ENCODE results near the gene SORCS2.
A peak's percentile ranks its signal among the peaks of the same experiment; 100 is the strongest.

The SORCS2 gene

DNA sequence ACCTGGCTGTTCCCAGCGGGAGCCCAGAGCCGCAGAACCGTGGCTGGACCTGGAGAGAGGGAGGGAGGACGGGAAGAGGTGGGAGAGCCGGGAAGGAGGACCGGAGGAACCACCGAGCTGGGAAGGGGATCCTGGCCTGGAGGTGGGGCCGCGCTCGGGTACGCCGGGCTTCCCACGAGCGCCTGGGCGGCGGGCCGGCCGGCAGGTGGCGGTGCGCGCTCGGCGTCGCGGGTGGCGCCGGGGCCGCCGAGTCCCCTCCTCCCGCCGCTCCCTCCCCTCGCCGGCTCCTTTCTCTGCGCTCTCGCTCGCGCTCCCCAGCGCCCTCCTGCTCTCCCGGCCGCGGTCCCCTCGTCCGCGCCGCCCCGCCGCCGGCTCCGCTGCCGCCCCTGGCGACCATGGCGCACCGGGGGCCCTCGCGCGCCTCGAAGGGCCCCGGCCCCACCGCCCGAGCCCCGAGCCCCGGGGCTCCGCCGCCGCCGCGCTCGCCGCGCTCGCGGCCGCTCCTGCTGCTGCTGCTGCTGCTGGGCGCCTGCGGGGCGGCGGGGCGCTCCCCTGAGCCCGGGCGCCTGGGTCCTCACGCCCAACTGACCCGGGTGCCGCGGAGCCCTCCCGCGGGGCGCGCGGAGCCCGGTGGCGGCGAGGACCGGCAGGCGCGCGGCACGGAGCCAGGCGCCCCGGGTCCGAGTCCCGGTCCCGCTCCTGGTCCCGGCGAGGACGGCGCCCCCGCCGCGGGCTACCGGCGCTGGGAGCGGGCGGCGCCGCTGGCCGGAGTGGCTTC, at the start of gene SORCS2:
Gene SORCS2 (plus strand): TSS at position 287 of the 778 bp plus-strand sequence.
- DNase-seq = peak in 44 of 51 donors; percentile 24 to 85 (median 56)

DNA sequence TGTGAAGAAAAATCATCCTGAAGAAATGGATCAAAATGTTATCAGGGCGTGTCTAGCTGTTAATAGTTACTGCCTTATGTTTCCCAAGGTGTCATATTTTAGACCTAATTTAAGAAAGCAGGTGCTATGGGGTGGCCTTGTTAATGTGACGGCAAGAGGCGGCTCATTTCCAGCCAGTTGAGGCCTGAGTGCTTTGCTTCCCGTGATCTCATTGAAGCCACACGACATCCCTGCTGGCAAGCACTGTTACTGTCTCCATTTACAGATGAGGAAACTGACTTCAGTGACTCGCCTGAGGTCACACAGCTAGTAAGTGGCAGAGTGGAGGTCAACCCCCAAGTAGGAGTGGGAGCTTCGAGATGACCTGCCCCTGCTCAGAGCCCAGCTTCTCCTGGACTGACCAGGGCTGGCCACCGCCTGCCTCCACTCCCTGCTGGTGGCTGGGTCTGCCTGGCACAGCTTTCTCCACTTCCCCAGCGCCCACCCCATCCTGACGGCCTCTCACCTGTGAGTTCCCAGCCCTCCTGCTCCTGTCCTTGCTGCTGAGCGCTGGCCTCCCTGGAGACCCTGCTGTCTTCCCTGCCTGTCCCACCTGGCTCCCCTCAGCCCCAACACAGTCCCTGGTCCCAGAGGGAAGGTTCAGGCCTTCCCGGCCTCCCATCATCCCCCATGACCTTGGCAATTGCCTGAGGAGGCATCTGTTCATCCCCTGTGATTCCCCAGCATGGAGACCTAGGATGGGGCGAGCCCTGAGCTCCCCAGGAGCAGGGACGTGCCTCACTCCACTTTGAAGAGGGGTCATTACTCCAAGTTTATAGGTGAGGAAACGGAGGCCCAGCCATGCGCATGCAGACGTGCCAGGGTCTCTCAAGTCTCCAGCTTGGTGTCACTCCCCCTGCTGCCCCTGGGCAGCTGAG, 47.7 kb upstream of the SORCS2 start:
- DNase-seq = no peak

DNA sequence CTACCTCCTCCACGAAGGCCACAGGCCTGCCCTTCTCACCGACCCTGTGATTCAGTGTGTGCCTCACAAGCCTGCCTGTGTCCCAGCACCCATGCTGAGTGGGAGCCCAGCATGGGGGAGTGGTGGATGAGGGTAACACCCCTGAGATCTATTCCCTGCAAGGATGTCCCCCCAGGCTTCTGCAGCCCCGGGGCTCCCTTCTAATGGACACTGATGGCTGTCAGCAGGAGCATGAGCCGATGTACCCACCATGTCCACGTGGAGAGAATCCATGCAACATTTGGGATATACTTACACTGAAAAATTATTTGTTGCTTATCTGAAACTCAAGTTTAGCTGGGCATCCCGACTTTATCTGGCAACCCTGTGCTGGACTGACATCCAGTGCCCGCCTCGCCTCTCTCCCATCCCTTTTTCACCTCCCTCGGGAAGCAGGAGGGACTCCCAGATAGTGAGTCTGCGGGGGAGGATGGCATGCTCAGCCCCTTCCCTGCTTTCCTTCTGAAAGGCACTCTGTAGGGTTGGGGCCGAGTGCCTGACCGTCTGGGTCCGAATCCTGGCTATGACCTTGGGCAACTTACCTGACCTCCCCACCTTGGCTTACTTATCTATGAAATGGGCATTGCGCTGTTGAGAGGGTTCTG, 46.9 kb upstream of the SORCS2 start:
- no peak for DNase-seq

DNA sequence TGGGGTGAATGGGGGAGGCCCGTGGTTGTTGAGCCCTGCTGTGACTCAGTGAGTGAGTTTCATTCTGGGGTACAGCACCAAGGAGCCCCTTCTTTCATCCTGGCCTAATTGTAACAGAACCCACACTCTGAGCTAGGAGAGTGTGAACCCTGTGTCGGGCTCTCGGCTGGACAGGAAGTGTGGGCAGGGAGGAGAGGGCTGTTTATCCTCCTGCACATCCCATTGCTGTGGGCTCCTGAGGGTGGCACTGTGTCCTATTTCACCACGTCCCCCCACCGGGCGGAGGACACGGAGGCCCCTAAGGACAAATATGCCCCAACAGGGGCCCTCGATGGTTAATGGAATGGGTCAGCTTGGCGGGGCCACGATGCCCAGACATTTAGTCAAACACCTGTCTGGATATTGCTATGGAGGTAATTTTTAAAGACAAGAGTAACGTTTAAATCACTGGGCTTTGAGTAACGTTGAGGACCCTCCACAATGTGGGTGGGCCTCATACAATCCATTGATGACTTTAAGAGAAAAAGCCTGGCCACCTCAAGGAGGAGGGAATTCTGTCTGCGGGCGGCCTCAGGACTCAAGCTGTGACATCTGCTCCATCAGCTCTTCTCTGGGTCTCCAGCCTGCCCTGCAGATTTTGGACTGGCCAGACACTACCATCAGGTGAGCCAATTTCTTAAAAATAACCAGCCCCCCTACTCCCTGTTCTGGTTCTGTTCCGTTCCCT, 46.1 kb upstream of the SORCS2 start:
- DNase-seq = no peak

DNA sequence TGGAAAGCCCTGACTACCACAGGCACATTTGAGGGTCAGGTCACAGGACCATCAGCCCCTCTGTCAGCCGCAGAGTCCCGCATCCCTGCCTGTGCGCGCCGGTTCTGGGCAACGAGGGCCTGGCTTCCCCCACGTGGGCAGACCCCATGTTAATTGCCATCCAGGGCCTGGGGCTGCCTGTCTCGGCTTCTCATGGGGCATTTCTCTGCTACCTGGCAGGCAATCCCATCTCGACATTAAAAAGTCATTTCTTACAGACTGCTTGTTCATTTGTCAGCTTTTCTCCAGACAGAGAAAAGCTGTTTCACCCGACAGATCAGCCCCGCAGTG, 45.6 kb upstream of the SORCS2 start:
- DNase-seq = no peak

DNA sequence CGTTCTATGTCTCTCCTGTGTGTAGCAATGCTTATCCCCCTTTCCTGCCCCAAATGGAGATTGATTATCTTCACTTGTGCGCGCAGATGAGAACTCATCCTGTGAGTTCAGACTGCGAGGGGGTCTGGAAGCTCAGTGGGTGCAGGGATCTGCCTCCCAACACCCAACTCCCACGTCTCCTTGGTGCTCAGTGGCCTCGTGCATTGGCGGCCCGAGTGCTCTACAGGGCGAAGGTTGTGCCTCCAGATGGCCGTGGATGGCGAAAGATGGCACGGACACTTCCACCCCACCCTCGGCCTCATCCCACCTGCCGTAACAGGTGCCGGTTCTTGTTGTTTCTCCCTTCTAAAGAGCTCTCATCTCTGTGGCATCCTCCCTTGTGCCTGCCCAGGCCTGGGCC, 45.1 kb upstream of the SORCS2 start:
- DNase-seq = no peak

DNA sequence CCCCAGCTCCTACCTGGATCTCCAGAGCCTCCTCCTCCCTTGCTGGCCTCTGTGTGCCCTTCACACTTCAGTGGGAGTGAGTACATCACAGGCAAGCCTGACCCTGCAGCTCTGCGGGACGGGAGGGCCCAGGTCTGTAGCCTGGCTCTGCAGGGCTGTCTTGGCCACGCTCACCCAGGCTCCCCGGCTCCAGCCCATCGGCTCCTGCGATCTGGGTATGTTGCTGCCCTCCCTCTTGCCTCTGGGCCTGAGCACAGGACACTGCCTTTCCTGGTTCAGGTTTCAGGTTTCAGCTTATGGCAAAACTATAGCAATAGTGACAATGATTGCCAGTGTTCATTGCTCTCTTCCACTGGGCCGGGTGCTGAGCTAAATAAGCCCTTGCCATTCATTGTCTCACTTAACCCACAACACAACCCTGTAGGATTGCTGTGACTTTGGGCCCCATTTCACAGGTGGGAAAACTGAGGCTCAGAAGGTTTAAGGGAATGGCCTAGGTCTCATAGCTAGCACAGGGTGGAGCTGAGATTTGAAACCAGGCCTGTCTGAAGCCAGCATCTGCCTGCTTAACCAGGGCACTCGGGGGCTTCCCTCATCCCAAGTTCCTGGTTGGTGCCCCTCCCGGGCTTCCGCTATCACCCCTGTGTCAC, 44.6 kb upstream of the SORCS2 start:
- no peak for DNase-seq

DNA sequence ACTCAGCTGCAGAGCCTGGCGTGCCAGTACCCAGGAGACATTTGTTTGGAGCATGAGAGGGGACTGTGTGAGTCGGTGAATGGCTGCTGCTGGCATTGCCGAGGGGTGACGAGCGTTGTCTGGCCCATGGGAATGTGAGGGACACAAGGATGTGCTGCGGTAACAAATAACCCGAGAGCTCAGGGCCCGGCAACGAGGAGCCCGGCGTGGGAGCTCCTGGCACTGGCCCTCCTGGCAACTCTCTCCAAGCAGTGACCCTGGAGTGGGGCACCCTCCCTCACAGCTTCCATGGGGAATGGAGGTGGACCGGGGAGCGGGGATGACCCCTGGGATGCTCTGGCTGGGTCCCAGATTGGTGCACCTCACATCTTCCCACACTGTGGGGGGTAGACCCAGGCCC, 44.0 kb upstream of the SORCS2 start:
- no peak for DNase-seq

DNA sequence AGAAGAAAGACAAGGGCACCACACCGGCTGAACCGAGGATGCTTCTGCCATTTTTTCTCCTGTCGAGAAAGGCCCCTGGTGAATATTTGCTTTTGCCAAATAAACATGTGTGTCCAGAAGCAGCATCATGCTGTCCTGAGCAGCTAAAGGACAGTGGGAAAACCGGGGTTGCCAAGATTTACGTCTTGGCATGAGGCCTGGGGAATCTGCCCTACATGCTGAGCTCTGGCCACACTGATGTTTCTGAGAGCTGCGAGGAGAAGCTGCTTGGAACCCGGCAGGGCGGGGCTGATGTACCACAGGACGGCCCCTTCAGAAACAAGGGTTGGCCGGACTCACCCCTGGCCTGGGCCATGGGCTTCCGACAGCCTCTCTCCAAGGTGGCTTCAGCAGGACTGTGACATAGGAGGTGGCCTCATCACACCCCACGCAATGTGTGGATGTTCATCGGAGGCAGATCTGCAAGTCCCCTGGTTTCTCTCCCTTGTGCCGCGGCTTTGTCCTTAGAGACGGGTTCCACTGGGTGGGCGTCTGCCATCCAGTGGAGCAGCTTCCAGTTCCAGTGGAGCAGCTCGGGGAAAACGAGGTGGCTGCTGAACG, 42.2 kb upstream of the SORCS2 start:
- DNase-seq = no peak

DNA sequence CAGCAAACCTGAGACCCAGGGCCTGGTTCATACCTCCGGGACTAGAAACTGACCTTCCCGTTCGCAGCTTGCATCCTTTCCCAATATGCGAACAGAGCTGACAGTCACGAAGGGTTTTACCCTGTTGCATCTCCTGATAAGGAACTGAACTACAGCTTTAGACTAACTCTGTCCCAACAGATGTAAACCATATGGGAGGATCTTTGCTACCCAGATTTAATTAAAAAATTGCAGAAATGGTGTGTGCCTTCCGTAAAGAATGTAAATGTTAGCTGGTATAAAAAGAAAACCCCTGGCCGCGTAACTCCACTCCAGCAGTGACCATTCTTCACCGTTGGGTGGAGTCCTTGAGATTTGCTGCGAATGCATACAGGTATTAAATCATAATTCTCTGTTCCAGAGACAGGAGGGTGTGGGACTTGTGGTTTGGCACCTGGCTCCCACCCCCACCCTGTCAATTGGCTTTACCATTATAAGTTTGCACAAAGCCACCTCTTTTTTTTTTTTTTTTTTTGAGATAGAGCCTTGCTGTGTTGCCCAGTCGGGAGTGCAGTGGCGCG, 40.6 kb upstream of the SORCS2 start:
- DNase-seq = no peak

DNA sequence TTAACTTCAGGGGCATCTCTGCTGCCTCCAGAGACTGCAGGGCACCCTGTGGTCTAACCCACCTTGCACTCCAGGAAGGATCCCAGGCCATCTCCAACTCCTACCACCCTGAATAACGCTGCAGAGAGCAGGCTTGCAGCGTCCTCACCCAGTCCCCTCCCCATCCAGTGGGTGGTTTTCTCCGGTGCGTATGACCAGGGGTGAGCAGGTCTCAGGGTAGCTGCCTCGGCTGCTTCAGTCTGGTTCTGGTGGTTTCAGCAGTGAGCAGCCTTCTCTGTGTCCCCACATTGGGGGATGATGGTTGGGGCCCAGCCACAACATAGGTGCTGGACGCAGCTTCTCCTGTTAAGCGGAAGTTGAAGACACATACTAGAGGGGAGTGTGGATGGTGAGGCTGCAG, 38.6 kb upstream of the SORCS2 start:
- DNase-seq = no peak

DNA sequence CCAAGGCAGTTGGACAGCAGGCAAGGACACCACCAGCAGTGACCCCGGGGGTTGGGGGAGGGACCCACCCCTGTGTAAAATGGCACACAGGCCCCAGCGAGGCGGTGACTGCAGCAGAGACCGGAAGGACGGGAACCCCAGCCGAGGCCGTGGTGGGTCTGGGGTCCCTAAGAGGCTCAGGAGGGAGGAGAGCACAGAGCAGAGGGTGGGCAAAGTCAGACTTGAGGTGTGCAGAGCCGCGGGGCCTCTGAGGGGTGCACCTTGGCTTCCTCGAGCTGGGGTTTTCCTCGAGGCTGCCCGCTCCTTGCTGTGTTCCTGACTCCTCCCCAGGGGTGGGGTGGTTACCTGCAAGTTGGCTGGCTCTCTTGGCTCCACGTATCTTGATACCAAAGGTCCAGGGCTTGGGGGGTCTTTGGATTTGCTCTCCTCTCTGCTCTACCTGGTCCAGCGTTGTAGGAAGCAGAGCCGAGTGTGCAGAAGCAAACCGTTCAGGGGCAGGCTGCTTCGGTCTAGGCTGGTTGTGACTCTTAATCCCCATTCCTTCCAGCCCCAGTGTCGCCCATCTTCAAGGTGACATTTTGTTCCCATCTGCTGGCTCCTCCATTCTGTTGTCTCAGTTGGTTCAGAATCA, 37.9 kb upstream of the SORCS2 start:
- no peak for DNase-seq

DNA sequence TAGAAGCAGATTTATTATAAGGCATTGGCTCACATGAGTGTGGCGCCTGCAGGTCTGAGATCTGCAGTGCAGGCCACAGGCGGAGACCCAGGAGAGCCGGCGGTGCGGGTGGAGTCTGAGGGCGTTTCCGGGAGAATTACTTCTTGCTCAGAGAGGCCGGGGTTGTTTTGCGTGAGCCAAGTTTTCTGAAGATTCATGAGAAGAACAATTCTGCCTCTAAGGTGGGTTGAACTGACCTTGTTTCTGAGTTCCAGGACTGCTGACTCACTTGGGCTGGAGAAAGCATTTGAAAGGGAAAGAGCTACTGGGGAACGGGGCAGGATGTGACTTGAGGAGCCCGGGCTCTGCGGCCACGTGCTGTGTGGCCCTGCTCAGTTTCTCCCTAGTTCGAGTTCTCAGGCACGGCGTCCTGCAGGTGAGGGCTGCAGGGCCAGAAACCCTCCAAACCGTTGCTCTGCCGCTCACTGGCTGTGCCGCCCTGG, 36.7 kb upstream of the SORCS2 start:
- DNase-seq = no peak

DNA sequence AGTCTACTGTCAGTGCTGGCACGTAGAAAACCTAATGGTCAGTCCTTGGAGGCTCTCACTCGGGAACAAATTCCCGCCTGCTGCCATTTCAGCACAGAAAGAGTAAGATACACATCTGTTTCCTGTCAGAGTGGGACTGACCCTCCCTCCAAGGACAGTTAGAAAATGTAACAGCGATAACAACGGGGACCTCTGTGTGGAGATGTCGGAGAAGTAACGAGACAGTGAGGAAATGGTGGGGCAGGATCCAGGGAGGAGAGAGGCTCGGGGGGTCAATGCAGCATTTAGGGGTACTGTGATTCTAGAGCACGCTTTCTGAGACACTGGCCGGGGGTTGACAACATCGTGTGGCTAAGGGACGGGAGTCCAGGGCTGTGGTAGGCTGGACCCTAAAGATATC, 36.0 kb upstream of the SORCS2 start:
- no peak for DNase-seq

DNA sequence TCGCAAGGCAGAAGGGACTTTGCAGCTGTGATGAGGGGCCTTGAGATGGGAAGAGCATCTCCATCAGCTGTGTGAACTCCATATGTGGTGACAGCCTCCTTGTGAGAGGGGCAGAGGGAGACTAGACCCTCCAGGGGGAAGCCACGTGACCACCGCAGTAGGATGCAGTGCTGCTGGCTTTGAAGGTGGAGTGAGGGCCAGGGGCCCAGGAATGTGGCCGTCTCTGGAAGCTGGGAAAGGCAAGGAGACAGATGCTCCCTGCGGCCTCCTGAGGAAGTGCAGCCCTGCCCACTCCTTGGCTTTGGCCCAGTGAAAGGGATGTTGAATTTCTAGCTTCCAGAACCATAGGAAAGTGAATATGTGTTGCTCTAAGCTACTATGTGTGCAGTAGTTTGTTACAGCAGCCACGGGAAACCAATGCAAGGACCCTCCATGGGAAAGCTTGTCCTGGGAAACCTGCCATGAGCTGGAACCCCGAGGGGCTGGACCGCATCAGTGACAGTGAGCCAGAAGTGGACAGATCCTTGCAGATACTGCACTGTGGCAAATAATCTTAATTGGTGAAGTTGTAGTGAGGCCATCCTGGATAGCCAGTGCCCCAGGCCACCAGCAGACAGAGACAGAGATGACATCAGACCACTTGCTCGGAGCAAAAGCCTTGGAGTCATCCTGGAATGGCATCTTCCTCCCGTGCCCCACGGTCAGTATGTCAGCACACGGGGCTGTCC, 35.4 kb upstream of the SORCS2 start:
- peak in 3 of 51 donors; percentile 12 to 28 (median 13) for DNase-seq

DNA sequence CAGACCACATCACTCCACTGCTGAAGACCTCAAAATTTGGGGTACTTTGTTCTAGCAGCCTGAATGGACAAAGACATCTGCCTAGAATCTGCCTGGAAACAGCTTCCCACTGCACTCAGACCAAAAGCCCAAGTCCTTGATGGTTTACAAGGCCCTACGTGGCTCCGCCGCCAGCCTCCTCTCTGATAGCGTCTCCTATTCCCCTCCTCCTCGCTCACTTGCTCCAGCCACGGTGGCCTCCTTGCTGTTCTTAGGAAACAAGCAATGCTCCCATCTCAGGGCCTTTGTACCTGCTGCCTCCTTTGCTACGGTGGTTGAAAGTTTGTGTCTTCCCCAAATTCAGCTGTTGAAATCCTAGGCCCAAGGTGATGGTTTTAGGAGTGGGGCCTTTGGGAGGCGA, 34.7 kb upstream of the SORCS2 start:
- no peak for DNase-seq

DNA sequence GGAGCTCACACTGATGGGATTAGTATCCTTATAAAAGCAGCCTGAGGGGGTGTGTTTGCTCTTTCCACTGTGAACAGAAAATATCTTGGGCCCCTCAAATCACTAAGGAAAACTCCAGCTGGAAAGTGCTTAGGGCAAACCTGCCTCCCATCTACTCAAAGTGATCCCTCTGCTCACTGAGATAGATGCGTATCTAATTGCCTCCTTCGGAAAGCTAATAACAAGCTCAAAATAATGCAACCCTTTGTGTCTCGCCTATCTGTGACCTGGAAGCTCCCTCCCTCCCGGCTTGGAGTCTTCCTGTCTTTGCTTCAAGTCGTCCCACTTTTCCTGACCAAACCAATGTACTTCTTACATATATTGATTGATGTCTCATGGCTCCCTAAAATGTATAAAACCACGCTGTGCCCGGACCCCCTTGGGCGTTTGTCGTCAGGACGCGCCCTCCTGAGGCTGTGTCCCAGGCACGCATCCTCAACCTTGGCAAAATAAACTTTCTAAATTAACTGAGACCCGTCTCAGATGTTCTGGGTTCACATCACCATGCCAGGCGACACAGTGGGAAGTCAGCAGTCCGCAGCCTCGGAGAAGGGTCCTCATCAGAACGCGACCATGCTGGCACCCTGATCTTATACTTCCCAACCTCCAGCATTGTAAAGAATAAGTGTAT, 34.1 kb upstream of the SORCS2 start:
- no peak for DNase-seq

DNA sequence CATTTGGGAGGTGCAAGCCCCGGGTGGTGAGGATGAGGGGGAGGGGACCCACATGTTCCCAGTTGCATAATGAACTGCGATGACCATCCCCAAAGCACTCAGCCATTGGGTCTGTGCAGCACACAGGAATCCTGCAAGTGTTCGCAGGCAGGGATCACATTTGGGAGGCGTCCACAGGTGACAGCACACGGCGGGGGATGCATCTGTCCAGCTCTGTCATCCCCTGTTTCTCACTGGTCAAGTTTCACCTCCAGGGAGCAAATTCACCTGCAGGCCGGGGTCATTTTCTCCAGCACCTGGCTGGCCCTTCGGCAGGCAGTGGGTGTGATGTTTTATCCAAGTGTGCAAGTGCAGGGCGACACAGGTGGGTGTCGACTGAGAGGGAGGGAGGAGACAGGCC, 33.3 kb upstream of the SORCS2 start:
- DNase-seq = no peak

Data from hypothalamus (tissue), 51 donors.